ES-I3 (cell line): ENCODE data around the gene OR7A10.
"Not testable (repeated sequence)": the region's sequence is repeated elsewhere in the genome, so short reads cannot be mapped to it uniquely, and the experiment has no call there.

ENCODE experiments used
- H3K36me3 ChIP-seq: 2 replicates; pipeline ENCODE4 v1.6.1; 2013; ENCODE audit warnings: mild to moderate bottlenecking, low read length, control low read depth, moderate library complexity; ENCODE audit not compliant: insufficient read depth
- H3K4me1 ChIP-seq: 2 replicates; pipeline ENCODE4 v1.6.1; 2013; ENCODE audit warnings: mild to moderate bottlenecking, control low read depth, low read length; ENCODE audit not compliant: insufficient read depth
- H3K9ac ChIP-seq: 2 replicates; pipeline ENCODE4 v1.6.1; 2013; ENCODE audit warnings: low read depth, mild to moderate bottlenecking, low read length, moderate library complexity
- H3K9me3 ChIP-seq: 2 replicates; pipeline ENCODE4 v1.6.1; 2013; ENCODE audit warnings: mild to moderate bottlenecking, low read length, moderate library complexity; ENCODE audit not compliant: control insufficient read depth, insufficient read depth

Gene OR7A10

GRCh38 chr19:14818588-14818987 lies 30.1 kb downstream of the OR7A10 start:
- no peaks in the 10 kb centered on the region for H3K9me3 ChIP-seq
- H3K9ac ChIP-seq = no peak overlapping the region
- H3K4me1 ChIP-seq = no peaks in the 10 kb centered on the region
- no peaks in the 10 kb centered on the region for H3K36me3 ChIP-seq

- Histone ChIP-seq H3K9ac (no peak overlapping the region), H3K9me3 (no peaks in the 10 kb centered on the region), H3K36me3 (no peaks in the 10 kb centered on the region)
Measured at GRCh38 chr19:14817052-14817451, 31.7 kb downstream of the OR7A10 start.

GRCh38 chr19:14814982-14815652 lies 33.6 kb downstream of the OR7A10 start:
- Histone ChIP-seq H3K9me3 (no peaks in the 10 kb centered on the region), H3K36me3 (no peaks in the 10 kb centered on the region), H3K9ac (no peak overlapping the region)

More at GRCh38 chr19:14817052-14817451, 31.7 kb downstream of the OR7A10 start:
- no peaks in the 10 kb centered on the region for H3K4me1 ChIP-seq

GRCh38 chr19:14809272-14810057 lies 39.3 kb downstream of the OR7A10 start:
- Histone ChIP-seq H3K4me1 (0 out of 2 replicates have a peak, but pooled peaks cover 6% of the 10 kb centered on the region), H3K9ac (no peak overlapping the region), H3K9me3 (no peaks in the 10 kb centered on the region), H3K36me3 (no peaks in the 10 kb centered on the region)

More at GRCh38 chr19:14814982-14815652, 33.6 kb downstream of the OR7A10 start:
- H3K4me1 ChIP-seq = no peaks in the 10 kb centered on the region

- Histone ChIP-seq H3K4me1 (0 out of 2 replicates have a peak, but pooled peaks cover 10% of the 10 kb centered on the region), H3K9me3 (no peaks in the 10 kb centered on the region), H3K9ac (no peak overlapping the region), H3K36me3 (no peaks in the 10 kb centered on the region)
Measured at GRCh38 chr19:14804765-14805164, 44.0 kb downstream of the OR7A10 start.

- Histone ChIP-seq H3K36me3 (no peaks in the 10 kb centered on the region), H3K4me1 (no peaks in the 10 kb centered on the region), H3K9me3 (no peaks in the 10 kb centered on the region), H3K9ac (no peak overlapping the region)
Measured at GRCh38 chr19:14798760-14799159, 50.0 kb downstream of the OR7A10 start.

- H3K36me3 ChIP-seq = no peaks in the 10 kb centered on the region
Measured at GRCh38 chr19:14796021-14796420, 52.7 kb downstream of the OR7A10 start.

GRCh38 chr19:14795078-14795721 lies 53.5 kb downstream of the OR7A10 start:
- H3K36me3 ChIP-seq = no peaks in the 10 kb centered on the region
- H3K9ac ChIP-seq = no peak overlapping the region
- H3K9me3 ChIP-seq = no peaks in the 10 kb centered on the region
- no peaks in the 10 kb centered on the region for H3K4me1 ChIP-seq

More at GRCh38 chr19:14796021-14796420, 52.7 kb downstream of the OR7A10 start:
- Histone ChIP-seq H3K9me3 (no peaks in the 10 kb centered on the region), H3K4me1 (no peaks in the 10 kb centered on the region), H3K9ac (no peak overlapping the region)

- not testable (repeated sequence) for H3K9ac ChIP-seq, H3K9me3 ChIP-seq, H3K4me1 ChIP-seq, H3K36me3 ChIP-seq
Measured at GRCh38 chr19:14792250-14792649, 56.5 kb downstream of the OR7A10 start.
